GM15510 (cell line): ENCODE results near the gene HOXA4.

ENCODE experiments used
- POLR2A ChIP-seq: IDR thresholded peaks from 3 replicates; pipeline ENCODE4 v1.6.1; 2011; ENCODE audit warnings: borderline replicate concordance; ENCODE audit not compliant: insufficient read length; ENCODE audit errors: extremely low read depth

The HOXA4 gene

DNA sequence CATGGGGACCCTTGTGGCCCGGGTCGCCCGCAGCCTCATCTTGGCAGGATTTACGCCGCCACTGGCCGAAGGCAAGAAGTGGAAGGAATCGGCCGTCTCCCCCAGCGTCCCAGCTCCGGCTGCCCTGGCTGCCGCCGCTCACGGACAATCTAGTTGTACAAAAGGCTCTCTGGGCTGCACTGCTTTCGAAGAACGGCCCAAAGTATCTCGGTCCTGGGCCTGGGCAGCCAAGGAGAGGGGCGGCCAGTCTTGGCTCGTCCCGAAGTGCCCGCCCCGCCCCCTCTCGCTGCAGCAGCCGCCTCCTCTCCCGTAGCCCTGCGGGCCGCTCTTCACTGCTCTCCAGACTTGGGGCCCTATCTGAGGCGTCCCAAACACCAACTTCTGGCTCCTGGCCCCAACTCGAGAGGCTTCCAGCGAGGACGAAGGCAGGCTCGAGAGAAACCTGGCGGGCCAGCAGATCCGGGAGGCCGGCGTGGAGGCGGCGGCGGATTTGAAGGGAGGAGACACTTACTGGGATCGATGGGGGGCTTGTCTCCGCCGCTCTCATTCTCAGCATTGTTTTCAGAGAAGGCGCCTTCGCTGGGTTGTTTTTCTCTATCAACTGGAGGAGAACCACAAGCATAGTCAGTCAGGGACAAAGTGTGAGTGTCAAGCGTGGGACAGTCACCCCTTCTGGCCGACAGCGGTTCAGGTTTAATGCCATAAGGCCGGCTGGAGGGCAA is 34.0 kb upstream of the HOXA4 start:
- TF ChIP-seq POLR2A, result no peak

DNA sequence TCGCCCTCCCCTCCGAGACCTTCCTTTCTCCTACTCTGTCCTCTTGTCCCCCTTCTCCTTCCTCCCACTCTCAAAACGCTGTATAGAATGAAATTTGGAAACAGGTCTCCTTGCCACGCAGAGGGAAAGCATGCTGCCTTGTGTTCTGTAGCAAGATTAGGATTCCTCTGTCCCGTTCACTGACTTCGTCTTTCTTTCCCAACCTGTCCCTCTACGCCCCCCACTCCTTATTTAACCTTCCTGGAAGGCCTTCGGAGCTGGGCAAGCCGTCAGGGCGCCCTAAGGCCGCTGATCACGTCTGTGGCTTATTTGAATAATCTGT is 33.4 kb upstream of the HOXA4 start:
- no peak for TF ChIP-seq POLR2A

GRCh38 chr7:27163288-27164044 is 32.9 kb upstream of the HOXA4 start:
- TF ChIP-seq POLR2A, result no peak

DNA sequence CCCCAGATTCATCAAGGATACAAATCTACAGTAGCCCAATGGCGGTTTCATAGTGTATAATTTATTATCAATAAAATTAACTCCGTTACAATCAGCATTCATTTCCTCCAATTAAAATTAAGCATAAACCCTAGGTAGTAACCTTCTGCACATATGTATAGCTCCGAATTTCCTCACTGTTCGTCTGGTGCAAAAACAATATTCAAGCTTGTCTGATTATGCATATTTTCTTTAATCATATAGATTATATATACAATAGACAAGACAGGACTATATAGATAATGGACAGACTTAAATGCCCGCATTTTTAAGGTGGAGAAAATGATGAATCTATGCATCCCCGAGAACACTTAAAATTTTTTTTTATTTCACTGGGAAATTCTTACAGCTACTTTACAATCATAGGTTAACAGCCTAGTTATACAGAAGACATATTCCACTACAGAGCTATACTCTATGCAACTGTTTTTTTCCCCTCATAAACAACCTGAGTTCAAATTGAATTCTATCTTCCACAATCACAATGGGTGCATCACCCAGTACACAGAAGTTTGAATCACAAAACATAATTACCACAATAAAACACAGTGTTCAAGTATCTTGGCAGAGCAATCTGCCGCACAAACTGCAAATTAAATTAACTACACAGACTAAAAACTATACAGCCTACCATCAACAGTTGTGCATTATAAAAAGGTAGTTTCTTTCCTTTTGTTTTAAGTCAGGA is 32.2 kb upstream of the HOXA4 start:
- TF ChIP-seq POLR2A, result no peak

DNA sequence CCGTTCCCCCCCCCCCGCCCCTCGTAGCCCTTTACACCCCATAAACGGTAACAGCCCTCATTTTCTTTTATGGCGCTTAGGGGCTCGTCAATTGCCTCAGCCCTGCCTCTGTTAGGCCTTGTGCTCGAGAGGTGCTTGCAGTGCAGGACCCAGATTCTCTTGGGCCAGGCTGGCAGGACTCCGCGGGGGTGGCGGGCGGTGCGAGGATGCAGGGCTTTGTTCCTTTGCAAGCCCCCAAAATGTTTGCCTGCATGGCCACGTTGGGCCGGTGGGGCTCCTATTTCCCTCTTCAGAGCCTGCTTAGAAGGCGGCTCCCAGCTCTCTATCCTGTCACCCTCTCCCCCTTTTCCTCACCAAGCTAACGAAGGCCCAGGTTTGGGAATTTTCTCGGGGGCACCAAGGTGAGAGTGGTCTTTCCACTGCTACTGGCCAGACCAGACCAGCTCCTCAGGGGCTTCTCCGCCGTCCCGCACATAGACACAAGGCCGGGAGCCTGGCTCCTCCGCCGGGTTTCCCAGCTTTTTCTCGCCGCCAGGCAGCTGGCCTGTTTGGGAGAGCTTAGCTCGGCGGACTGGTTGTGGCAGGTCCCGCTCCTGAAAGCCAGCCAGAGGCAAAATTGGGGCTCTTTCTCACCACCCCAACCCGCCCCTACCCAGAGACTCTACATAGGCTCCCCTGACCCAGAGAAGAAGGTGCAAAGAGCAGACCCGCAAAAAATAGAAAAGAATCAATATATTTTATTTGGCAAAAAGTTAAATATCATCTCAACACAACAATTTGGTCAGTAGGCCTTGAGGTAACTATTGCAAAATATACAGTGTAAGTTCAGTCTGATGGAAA is 31.4 kb upstream of the HOXA4 start:
- no peak for TF ChIP-seq POLR2A

DNA sequence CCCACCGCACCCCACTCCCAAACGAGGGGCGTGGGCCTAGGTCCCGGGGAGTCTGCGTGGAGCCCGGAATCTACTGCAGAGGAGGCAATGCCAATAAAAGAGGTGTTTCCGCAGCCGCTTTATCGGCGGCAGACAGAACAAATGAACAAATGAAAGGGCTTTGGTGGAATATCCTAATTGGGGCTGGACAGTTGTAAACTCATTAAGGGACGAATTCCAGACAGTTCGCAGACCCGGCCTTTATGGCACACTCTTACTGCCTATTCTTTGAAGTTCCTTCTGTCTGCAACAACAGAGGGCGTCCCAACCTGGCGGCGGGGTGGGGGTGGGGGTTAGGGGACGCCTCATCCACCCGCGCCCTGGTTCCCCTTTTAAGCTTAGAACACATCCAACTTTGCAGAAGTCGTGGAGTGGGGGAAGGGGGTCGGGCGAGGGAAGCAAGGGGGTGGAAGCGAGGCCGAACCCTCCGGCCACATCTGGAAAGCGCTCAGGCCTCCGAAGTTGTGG is 30.7 kb upstream of the HOXA4 start:
- TF ChIP-seq POLR2A, result no peak

DNA sequence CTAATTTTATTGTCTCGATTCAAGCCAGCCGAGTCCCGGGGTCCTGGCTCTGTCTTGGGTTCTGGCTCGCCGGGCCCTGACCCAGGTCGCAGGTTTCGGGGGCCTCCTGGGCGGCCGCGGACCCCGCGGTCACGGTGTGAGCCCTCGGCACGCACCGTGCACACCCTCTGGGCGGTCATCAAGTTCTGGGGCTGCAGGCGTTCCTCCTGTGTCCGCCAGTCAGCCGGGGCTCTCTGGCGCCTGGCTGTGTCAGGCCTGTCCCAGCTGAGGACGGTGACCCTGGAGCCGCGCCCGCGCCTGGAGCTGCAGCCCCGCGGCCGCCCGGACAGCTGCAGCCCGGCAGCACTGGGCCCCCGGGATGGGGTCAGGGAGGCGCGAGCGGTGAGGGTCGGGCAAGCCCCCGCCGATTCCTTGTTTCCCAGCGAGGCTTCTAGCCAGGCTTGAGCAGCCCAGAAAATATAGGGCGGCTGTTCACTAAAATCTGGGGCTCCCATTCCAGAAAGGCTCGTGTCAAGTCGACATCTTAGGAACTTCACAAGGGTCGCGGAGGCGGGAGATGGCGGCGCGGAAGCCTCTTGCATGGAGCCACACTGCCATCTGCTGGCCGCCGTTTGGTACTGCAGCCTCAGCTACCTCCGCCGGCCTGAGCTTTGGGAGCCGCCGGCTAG is 30.1 kb upstream of the HOXA4 start:
- no peak for TF ChIP-seq POLR2A

DNA sequence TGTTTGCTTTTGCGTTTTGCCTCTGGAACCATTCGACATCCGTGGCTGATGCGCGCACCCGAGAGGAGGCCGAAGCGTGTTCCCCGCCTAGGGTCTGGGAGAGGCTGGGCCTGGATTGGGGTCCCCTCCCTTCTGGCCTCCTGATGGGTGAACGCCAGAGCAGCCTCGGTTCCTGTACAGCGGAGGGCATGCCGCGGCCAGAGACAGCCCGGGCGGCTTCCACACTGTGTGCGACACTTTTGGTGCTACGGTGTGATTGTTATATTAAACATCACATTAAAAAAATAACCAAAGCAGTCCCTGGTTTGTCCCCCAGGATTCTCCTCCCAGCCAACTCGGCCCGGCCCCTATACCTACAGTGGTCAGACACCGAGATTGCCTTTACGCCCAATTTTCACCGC is 29.6 kb upstream of the HOXA4 start:
- TF ChIP-seq POLR2A, result no peak

DNA sequence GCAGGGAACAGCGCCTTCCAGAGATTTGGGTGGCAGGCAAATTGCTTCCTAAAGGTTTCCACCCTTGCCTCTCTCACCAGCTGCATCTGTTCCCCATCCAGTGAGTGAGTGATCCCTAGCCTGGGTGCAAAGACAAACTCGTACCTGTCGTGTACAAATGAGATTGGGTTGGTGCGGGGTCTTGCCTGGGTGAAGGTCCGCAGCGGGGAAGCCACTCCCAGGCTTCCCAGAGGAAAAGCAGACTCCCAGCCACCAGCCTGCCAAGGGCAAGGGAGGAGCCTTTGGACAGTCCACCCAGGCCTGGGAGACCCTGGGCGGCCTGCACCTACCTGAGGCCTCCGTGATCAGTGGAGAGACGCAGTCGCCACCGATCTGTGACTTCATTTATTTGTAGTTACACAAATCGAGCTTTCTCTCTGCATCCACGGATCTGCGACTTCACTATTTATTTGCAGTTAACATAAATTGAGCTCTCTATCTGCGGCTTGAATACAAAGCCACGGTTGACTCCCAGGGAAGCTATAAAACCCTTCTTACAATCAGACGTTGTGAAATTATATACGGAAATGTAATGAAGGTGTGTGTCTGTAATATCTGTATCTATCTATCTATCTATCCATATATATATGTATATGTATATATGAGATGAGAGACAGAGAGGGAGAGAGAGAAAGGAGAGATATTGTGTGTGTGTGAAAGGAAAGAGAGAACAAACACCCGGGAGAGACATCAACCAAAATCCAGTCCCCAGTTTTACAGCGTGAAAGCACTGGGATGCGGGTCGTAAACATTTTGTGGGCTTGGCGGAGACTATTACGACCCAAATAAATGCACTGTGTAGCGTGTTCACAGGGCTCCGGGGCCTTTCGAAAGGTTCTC is 28.9 kb upstream of the HOXA4 start:
- TF ChIP-seq POLR2A, result no peak

DNA sequence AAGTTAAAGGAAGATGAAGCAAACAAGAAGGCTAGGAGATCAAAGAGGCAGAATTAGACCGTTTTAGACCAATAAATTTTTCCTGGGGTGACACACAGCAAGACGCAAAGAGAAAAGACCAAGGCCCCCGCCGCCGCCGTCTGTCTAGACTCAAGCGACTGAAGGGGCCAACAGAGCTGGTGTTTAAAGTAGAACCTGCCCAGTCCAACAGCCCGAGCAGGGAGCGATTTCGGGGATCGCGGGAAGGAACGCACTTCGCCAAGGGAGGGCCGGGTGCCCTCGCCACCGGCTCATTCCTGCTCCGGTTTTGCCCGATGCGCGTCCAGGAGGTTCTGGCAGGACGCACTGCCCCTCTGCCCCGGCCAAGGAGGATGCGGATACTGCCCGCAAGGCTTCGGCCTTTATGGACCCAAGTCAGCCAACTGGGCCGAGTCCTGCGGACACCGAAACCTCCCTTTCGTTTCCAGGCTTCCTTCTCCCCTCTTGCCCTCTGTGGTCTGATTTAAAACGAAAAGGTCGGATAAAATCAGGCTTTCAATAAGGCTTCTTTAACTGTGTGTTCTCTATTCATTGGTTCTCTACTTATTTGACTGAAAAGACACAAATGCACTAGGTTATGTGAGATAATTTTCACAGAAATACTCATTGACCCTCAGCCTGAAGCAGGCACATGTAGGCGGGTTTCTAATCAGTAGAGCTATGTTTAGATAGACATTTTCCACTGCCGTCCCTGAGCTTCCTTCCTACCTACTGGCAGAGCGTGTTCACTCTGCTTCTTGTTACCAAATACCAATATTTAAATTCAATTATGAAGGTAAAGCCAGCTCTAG is 28.1 kb upstream of the HOXA4 start:
- TF ChIP-seq POLR2A, result no peak

GRCh38 chr7:27157702-27158431 is 27.3 kb upstream of the HOXA4 start:
- TF ChIP-seq POLR2A, result no peak
